Stimulated activated CD8-positive, alpha-beta memory T cell treated with anti-CD3 and anti-CD28 coated beads, Interleukin-2, amount 100 ng/mL, for 48 hours (primary cell): ENCODE results near the gene EPHA4.

ENCODE experiments used
- DNase-seq, 2 donors: peaks; one replicate each; pipeline ENCODE4 v3.0.0-alpha.2; 2020; ENCODE audit warnings: low read depth in 2 of 2

The EPHA4 gene

GRCh38 chr2:221392228-221392881 lies 179.7 kb downstream of the EPHA4 start:
- DNase-seq, result no peak

GRCh38 chr2:221390878-221391277 lies 181.2 kb downstream of the EPHA4 start:
- DNase-seq, result no peak

GRCh38 chr2:221389904-221390303 lies 182.2 kb downstream of the EPHA4 start:
- DNase-seq, result no peak

GRCh38 chr2:221389421-221389820 lies 182.7 kb downstream of the EPHA4 start:
- DNase-seq, result no peak

- DNase-seq, result no peak
Observed at GRCh38 chr2:221388891-221389290, 183.2 kb downstream of the EPHA4 start.

DNA sequence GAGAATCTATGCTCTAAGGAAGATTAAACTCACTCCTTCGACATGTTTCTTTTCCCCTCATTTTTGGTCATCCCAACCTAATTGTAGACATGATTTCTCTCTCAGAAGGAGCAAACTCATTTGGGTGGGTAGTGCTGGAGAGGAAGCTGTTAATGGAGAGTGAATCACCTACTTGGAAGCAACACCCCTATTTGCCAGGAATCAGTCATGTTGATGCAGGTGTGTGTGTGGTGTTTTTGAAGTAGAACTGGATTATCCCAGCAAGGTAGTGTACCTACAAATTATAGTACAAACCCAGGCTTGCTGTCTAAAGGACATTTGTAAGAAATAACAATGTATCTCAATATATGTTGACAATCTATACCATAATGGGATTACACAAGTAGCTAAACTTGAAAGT lies 186.4 kb downstream of the EPHA4 start:
- no peak for DNase-seq

DNA sequence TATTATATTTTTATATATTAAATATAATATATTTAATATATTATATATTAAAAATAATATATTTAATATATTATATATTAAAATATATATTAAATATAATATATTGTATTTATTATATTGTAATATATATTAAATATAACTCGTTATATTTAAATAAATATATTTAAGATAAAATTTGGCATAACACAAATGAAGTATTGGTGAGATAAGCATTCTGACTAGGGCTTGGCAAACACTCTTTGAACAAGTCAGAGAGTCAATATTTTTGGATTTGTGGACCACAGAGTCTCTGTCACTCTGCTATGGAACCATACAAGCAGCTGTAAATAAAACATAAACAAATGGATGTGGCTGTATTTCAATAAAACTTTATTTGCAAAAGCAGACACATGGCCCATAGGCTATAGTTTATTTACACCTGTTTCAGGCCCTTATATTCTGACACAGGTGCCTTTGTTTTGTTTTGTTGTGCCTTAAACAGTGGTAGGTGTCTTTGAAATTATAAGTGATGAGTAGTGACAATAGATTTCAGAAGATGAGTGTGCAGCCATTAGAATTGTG lies 190.1 kb downstream of the EPHA4 start:
- no peak for DNase-seq

DNA sequence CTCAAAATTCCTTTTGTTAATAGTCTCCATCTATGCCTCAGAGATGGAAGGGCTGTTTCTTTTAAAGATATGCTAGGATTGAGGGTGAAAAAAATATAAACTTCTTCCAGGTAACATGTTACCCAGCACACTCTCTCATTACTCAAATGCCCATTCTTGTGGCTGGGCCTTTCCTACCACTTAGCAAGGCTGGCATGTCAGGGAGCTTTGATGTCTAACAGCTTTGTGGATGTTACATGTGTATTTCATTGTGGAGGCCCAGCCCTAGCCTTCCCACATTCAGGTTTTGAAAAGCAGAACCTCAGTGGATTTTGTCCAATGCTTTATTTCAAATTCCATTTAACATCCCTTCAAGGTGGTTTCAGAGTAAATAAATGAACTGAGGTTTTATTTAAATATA lies 191.4 kb downstream of the EPHA4 start:
- DNase-seq, result no peak

DNA sequence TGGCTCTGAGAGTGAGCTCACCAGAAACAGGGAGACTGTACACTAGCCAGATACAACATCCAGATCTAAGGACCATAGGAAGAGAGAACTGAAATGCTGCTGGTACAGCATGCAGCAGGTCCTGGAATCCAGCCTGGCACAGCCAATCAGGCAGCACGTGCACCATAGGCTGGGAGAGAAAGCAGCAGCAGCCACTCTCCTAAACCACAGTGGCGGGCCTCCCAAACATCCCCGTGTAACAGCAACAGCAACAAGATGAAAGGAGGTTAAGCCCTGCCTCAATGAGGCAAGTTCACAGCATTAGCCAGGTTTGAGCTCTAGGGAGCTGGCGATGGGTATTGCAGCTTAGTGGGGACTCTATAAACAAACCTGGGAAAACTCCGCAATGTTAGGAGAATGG lies 192.0 kb downstream of the EPHA4 start:
- DNase-seq, result no peak

- DNase-seq, result no peak
Observed at GRCh38 chr2:221377597-221377996, 194.5 kb downstream of the EPHA4 start.

DNA sequence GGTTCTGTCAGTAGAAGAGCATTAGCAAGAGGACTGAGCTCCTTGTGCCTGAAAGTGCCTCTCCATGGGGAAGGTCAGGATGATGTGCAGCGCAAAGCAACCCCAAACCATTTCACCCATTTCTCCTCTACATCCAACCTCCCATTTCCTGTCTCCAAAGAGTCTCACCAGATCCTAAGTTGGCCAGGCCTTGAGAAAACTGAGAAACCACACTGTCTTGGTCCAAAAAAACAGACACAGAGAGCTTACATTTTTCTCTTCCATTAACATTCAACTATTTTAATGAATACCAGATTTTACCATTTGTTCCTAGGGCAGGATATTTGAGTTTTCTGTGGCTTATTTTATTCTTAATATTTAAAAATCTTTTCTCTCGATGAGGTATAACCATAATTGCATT lies 195.0 kb downstream of the EPHA4 start:
- no peak for DNase-seq

DNA sequence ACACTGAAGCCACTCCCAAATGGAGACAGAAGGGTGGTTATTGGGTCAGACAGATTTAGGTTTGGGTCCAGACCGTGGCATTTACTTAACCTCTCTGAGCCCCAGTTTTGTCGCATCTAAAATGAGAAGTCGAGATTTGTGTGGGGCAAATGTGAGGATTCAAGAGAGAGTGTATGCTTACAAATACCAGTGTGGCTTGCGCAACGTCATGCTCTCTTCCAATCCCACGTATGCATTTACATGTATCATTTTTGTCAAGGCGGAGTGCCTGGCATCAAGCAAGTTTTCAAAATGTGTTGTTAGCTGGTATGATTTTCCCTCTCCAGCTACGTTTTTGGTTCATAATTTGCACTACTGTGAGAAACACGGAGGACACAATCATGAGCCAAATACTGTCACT lies 197.9 kb downstream of the EPHA4 start:
- no peak for DNase-seq

DNA sequence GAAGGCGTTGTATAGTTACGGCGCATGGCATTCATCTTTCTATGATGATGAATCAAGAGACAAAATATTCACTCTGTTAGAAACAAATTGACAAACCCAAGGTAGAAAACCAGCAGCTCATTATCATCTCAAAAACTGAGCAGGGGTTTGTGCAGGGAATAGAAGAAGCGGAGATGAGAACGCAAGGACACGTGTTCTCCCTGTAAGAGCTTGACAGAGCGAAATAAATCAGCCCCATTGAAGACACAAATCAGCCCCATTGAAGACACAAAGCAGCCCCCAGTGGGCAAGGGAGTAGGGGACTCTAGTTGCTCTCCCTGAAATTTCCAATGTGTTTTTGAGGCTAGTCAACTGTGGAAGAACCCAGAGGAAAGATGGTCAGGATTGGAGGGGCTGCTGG lies 199.2 kb downstream of the EPHA4 start:
- DNase-seq, result no peak

DNA sequence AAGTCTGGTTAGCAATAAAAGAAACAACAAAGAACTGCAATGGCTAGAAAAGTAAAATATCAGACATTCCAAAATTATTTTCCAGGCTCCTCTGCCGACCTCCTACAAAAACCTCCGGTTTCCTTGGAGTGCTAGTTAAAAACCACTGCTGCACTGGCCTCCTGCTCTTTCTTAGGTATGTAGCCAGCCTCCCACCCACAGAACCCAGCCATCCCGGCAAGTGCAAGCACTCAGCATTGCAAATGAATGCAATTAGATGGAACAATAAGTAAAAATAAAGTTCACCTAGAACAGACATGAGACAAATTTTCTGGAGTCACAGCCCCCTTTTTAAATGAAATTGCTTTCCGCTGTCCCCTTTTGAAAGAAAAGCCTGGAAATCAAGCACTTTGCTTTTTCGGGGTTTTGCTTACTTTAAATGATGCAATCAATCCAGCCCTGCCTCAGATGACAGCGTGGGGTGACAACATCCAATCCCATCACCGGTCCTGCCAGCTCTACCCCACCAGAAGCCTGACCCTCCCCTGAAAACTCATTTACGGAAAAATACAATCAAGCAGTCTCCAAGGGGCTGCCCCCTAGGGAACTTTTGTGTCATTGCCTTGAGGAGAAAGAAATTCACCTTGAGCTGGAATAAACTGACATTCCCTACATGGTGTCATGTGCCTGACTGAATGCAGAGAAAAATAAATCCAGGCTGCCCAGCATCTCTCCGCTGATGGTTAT lies 199.8 kb downstream of the EPHA4 start:
- DNase-seq, result no peak

GRCh38 chr2:221371347-221371746 lies 200.8 kb downstream of the EPHA4 start:
- no peak for DNase-seq

DNA sequence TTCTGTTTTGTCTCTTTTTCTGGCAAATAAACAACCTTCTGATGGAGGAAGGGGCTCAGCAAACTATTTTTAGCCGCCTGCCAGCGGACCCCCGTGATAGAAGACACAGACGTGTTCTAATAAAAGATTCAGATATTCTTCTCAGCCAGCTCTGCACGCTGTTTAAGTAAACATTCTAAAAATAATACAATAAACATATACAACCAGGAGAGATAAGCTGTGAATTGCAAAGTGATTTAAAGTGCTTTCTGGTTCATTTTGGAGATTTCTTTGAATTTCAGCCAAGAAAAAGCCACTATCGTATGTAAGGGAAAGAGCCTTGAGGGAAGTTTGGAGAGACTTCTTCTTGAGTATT lies 201.3 kb downstream of the EPHA4 start:
- DNase-seq, result no peak

DNA sequence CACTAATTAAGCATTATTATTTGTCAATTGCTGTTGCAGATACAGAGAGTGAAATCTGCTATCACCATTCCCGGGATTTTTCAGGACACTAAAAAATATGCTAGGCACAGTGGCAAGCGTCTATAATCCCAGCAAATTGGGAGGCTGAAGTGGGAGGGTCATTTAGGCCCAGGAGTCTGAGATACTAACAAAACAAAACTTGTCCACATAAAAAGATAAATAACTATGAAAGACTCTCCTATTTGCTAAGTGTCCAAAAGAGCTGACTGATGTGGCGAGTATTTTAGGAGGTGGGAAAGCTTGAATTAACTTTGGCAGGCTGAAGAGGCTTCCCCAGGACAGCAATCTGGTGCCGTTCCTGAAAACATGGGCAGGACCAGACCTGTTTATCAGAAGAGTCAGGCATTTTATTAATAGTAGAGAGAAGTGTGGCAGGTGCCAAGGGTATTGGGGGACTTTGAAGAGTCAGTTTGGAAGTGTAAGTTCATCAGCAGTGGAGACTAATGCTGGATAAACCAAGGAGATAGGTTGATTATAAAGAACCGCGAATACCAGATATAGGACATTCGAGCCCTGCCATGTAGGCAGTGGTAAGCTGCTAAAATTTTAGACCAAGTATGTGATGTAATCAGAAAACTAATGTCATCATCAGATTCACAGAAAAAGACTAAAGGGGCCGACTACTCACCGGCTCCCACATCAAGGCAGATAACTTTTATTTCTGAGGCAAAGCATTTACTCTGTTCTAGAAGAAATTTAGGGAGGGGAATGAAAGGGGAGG lies 201.8 kb downstream of the EPHA4 start:
- no peak for DNase-seq
